Colonic mucosa (tissue), 4 donors: ENCODE measurements around the gene ARID1B. TPM values are rescaled to one million over a fixed set of nuclear protein-coding genes. Genes with fewer than 3 reads are reported as not detected.

ENCODE experiments used
- DNase-seq: peaks from one replicate; pipeline ENCODE4 v3.0.0-alpha.2; 2020
- H3K27ac ChIP-seq: fragments of 200-600 bp; one replicate; pipeline ENCODE4 v1.8.0; 2021
- H3K27me3 ChIP-seq: fragments of 200-600 bp; one replicate; pipeline ENCODE4 v1.8.0; 2021
- H3K36me3 ChIP-seq: fragments of 200-600 bp; one replicate; pipeline ENCODE4 v1.8.0; 2021
- H3K4me1 ChIP-seq: fragments of 200-600 bp; one replicate; pipeline ENCODE4 v1.8.0; 2021; ENCODE audit warnings: mild to moderate bottlenecking
- H3K4me3 ChIP-seq: fragments of 200-600 bp; one replicate; pipeline ENCODE4 v1.8.0; 2021
- H3K9ac ChIP-seq, 2 donors: one replicate each; pipeline ENCODE4 v1.7.0; 2013; ENCODE audit warnings: control low read depth in 2 of 2, low read depth in 2 of 2, low read length in 2 of 2
- H3K9me3 ChIP-seq: fragments of 200-600 bp; one replicate; pipeline ENCODE4 v1.8.0; 2021
- intact Hi-C: fragments of 100-400 bp; cut with DNase I; formaldehyde crosslinking; loops from one replicate; pipeline ENCODE4 v1.14.1; 2022
- total RNA-seq, 2 donors: library from RNA; stranded (reverse); fragmentation: NEBNext Ultra II Directional in 1 of 2; extraction: Animal tissue kit (Norgen Biotek cat#: 25700) in 1 of 2; gene quantifications; one replicate each; pipeline ENCODE4 v1.2.1, GENCODE V29; 2021
- TF ChIP-seq, protein P1 (sequence below): fragments of 200-600 bp; IDR thresholded peaks from one replicate; pipeline ENCODE4 v1.8.0; 2022; ENCODE audit warnings: antibody characterized with exemption, mild to moderate bottlenecking
- donor health status: healthy.
- donor health status: DM: no; HTN: no; CAD: no.
- donor health status: DM: no; HTN: no; CAD: no.

ARID1B gene
- total RNA-seq, 2 donors from 2014 or later: 61.3 to 71.5 TPM

DNA sequence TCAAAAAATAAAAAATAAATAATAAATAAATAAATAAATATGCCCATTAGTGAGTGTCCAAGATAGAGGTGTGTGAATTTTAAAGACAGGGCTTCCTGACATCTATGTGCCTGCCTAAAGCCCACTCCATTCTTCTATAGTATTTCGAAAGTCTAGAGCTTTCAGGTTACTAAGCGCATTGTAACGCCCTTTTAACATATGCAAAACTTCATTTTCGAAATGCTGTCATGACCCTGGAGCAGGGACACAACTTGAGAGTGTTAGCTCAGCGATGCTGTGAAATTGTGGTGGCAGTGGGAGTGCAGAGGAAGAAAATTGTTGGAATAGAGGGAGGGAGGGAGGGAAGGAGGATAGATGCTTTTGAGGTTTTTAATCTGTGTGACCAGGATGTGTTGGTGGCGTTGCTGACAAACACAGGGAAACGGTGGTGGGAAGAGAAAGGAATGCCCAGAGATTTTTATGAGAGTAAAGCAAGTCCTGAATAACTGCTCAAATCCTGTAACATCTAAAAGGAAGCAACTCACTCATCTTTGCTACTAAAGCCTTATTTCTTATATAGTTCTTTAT, 169.3 kb downstream of the ARID1B start:
- DNase-seq: no peak
- no peaks in the 10 kb centered on the region for H3K27me3 ChIP-seq
- H3K9me3 ChIP-seq: no peaks in the 10 kb centered on the region
- no peak overlapping the region for H3K9ac ChIP-seq
- H3K36me3 ChIP-seq: no peaks in the 10 kb centered on the region
- intact Hi-C loops: no loop called here
- H3K27ac ChIP-seq: no peak overlapping the region
- H3K4me3 ChIP-seq: no peak overlapping the region
- no peaks in the 10 kb centered on the region for H3K4me1 ChIP-seq
- TF ChIP-seq, protein P1, sequence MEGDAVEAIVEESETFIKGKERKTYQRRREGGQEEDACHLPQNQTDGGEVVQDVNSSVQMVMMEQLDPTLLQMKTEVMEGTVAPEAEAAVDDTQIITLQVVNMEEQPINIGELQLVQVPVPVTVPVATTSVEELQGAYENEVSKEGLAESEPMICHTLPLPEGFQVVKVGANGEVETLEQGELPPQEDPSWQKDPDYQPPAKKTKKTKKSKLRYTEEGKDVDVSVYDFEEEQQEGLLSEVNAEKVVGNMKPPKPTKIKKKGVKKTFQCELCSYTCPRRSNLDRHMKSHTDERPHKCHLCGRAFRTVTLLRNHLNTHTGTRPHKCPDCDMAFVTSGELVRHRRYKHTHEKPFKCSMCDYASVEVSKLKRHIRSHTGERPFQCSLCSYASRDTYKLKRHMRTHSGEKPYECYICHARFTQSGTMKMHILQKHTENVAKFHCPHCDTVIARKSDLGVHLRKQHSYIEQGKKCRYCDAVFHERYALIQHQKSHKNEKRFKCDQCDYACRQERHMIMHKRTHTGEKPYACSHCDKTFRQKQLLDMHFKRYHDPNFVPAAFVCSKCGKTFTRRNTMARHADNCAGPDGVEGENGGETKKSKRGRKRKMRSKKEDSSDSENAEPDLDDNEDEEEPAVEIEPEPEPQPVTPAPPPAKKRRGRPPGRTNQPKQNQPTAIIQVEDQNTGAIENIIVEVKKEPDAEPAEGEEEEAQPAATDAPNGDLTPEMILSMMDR: no peak

DNA sequence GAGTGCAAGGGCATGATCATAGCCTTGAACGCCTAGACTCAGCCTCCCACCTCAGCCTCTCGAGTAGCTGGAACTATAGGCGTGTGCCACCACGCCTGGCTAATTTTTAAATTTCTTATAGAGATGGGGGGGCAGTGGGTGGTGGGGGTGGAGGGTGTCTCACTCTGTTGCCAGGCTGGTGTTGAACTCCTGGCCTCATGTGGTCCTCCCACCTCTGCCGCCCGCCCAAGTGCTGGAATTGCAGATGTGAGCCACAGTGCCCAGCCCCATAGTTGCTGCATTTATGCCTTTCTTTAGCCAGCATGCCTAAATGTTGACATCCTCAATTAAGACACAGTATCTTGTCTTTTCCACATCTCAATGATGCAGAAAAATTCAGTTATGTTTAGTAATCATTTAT, 171.1 kb downstream of the ARID1B start:
- Histone ChIP-seq H3K9me3 (no peaks in the 10 kb centered on the region), H3K27ac (no peak overlapping the region), H3K9ac (no peak overlapping the region), H3K4me1 (no peaks in the 10 kb centered on the region), H3K36me3 (no peaks in the 10 kb centered on the region), H3K27me3 (no peaks in the 10 kb centered on the region), H3K4me3 (no peak overlapping the region)
- DNase-seq: no peak
- intact Hi-C loops: no loop called here
- TF ChIP-seq, protein P1: no peak

DNA sequence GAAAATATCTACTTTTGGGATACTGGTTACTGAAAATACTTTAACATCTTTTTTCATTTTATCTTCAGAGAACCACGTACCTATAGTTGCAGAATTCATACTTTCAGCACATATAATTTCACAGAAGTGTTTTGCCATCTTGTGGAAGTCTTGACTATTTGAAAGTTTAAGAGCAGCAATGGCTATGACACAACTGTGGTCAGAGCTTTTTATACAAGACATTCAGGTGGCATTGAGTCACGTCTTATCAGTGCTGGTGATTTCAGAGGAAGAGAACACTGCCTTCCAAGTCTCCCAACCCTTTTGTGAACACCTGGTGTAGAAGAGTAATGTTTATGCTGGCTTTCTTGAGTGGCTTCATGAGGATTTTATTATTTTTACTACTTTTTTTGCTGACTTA, 171.6 kb downstream of the ARID1B start:
- no peak overlapping the region for H3K9ac ChIP-seq
- TF ChIP-seq, protein P1: no peak
- no peaks in the 10 kb centered on the region for H3K4me1 ChIP-seq
- H3K27me3 ChIP-seq: no peaks in the 10 kb centered on the region
- H3K9me3 ChIP-seq: no peaks in the 10 kb centered on the region
- no peak overlapping the region for H3K4me3 ChIP-seq
- H3K27ac ChIP-seq: no peak overlapping the region
- DNase-seq: no peak
- intact Hi-C loops: no loop called here
- no peaks in the 10 kb centered on the region for H3K36me3 ChIP-seq

DNA sequence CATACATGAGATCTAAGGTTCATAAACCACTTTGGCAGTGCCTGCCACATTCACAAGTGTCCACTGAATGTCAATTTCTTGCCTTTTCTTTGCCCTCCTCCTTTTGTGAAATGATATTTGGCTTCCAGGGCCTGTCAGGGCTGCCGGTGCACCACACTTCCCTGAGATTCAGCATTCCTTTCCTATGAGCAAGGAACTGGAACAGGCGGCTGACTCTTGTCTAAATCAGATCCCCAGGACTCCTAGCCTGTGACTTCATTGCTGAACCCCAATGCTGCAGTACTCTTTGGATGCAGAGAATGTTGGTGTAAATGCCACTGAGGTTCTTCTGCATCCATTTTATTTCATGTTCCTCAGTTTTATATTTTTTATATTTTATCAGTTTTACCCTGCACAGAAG, 172.2 kb downstream of the ARID1B start:
- no peak for DNase-seq
- Histone ChIP-seq H3K36me3 (no peaks in the 10 kb centered on the region), H3K27ac (no peak overlapping the region), H3K27me3 (no peaks in the 10 kb centered on the region), H3K4me3 (no peak overlapping the region), H3K9ac (no peak overlapping the region), H3K4me1 (no peaks in the 10 kb centered on the region), H3K9me3 (no peaks in the 10 kb centered on the region)
- intact Hi-C loops: no loop called here
- TF ChIP-seq, protein P1: no peak

DNA sequence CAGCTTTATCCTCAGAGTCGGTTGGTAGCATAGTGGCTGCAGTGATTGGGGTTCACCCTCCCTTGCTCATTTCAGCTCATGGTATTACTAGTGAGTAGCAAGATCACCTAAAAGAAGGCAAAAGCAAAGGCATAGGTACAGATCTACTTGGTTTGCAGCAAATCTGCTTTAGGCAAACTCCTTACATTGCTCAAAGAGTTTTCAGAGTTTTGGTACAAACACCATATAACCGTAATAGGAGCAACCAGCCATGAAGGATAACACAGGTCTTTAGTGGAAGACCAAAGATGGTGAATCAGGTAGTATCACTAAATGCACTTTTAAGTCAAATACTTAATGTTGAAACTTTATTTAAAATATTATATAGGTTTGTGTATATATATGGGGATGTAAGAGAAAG, 172.9 kb downstream of the ARID1B start:
- Histone ChIP-seq H3K4me3 (no peak overlapping the region), H3K27me3 (no peaks in the 10 kb centered on the region), H3K9me3 (no peaks in the 10 kb centered on the region), H3K36me3 (no peaks in the 10 kb centered on the region), H3K27ac (no peak overlapping the region), H3K4me1 (no peaks in the 10 kb centered on the region), H3K9ac (no peak overlapping the region)
- TF ChIP-seq, protein P1: no peak
- DNase-seq: no peak
- intact Hi-C loops: no loop called here

DNA sequence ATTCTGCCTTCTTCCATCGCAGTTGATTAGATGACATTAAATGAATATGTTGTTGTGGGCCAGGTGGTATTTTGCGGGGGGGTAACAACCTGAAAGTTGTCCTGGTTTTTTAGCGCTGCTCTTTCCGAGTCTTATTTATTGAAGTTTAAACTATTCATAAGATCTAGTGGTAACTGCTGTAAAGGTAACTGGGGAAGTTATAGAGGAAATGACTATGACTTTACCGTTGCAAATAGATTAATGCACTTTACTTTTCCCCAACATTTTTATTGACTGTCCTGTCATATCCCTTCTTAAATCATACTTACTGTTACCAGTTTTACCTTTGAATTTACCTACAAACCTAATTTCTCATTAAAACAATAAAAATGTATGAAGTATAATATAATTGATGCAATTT, 173.4 kb downstream of the ARID1B start:
- H3K4me1 ChIP-seq: no peaks in the 10 kb centered on the region
- TF ChIP-seq, protein P1: no peak
- no peak overlapping the region for H3K4me3 ChIP-seq
- no peak overlapping the region for H3K27ac ChIP-seq
- H3K27me3 ChIP-seq: no peaks in the 10 kb centered on the region
- H3K9me3 ChIP-seq: no peaks in the 10 kb centered on the region
- intact Hi-C loops: no loop called here
- no peak overlapping the region for H3K9ac ChIP-seq
- no peak for DNase-seq
- H3K36me3 ChIP-seq: no peaks in the 10 kb centered on the region
